HL-60 (cell line): Measurements from ENCODE around the gene MAPRE2.

Experiments
- DNase-seq, 2 experiments: peaks; one replicate each; pipeline ENCODE4 v3.0.0-alpha.2; 2010 to 2020; ENCODE audit warnings: low read depth in 1 of 2, low spot score in 1 of 2
- H3K27ac ChIP-seq: fragments of 250-450 bp; sonication (Bioruptor Pico); replicated peaks from 2 replicates; pipeline ENCODE4 v1.5.1; 2020; ENCODE audit warnings: mild to moderate bottlenecking, moderate library complexity
- H3K27me3 ChIP-seq: fragments of 250-450 bp; sonication (Bioruptor Pico); 2 replicates; pipeline ENCODE4 v1.5.1; 2021; ENCODE audit warnings: mild to moderate bottlenecking, moderate library complexity; ENCODE audit not compliant: insufficient read depth, poor library complexity, severe bottlenecking
- H3K4me3 ChIP-seq: replicated peaks from 2 replicates; pipeline ENCODE4 v1.5.1; 2011; ENCODE audit warnings: mild to moderate bottlenecking, control low read depth, low read length; ENCODE audit not compliant: insufficient read depth
- GABPA ChIP-seq: IDR thresholded peaks from 2 replicates; pipeline ENCODE4 v1.6.1; 2012; ENCODE audit warnings: low read depth
- POLR2AphosphoS5 ChIP-seq: IDR thresholded peaks from 2 replicates; pipeline ENCODE4 v1.6.1; 2012; ENCODE audit warnings: low read depth
- REST ChIP-seq: IDR thresholded peaks from 2 replicates; pipeline ENCODE4 v1.6.1; 2012; ENCODE audit warnings: low read depth; ENCODE audit not compliant: insufficient replicate concordance
- SPI1 ChIP-seq: IDR thresholded peaks from 2 replicates; pipeline ENCODE4 v1.6.1; 2012; ENCODE audit warnings: low read depth, mild to moderate bottlenecking, borderline replicate concordance
- TF ChIP-seq, protein P1 (sequence below): IDR thresholded peaks from one replicate; pipeline ENCODE4 v1.5.1; 2011; ENCODE audit warnings: low read length, control low read depth, inconsistent platforms; ENCODE audit not compliant: insufficient read depth

Gene MAPRE2

GRCh38 chr18:35055726-35056125 lies 14.5 kb downstream of the MAPRE2 start:
- TF ChIP-seq POLR2AphosphoS5, result no peak
- TF ChIP-seq SPI1, result no peak
- TF ChIP-seq, protein P1, sequence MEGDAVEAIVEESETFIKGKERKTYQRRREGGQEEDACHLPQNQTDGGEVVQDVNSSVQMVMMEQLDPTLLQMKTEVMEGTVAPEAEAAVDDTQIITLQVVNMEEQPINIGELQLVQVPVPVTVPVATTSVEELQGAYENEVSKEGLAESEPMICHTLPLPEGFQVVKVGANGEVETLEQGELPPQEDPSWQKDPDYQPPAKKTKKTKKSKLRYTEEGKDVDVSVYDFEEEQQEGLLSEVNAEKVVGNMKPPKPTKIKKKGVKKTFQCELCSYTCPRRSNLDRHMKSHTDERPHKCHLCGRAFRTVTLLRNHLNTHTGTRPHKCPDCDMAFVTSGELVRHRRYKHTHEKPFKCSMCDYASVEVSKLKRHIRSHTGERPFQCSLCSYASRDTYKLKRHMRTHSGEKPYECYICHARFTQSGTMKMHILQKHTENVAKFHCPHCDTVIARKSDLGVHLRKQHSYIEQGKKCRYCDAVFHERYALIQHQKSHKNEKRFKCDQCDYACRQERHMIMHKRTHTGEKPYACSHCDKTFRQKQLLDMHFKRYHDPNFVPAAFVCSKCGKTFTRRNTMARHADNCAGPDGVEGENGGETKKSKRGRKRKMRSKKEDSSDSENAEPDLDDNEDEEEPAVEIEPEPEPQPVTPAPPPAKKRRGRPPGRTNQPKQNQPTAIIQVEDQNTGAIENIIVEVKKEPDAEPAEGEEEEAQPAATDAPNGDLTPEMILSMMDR, result no peak
- TF ChIP-seq GABPA, result no peak
- TF ChIP-seq REST, result no peak
- Histone ChIP-seq H3K27me3 (no peaks in the 10 kb centered on the region), H3K27ac (no peak overlapping the region), H3K4me3 (no peak overlapping the region)
- DNase-seq, result no peak

DNA sequence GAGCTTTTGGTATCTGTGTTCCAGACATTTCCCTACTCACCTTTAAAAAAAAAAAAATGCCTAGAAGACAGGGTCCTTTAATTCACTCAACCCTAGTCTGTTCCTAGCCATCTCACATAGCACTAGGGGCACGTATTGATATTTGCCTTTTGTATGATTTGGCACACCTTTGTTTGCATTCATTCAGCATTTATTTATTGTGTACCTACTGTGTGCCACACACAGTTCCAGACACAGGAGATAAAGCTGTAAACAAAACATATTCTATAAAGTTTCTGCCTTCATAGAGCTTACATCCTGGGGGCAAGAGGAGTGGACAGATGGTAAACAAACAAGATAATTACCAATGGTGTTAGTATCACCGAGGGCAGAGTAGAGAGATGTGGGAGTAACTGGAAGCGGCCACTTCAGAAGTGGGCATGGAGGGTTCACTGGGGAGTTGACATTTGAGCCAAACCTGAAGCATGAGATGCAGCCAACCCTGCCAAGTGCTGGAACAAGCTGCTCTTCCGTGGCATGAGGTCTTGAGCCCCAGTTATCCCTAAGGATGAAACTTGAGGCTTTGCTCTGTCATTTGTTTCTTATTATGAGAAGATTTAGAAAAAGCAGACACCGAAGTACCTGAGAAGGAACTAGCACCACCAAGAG lies 18.2 kb downstream of the MAPRE2 start:
- no peak for DNase-seq

More for the DNA sequence above, 18.2 kb downstream of the MAPRE2 start:
- Histone ChIP-seq H3K4me3 (no peak overlapping the region), H3K27me3 (no peaks in the 10 kb centered on the region), H3K27ac (no peak overlapping the region)
- no peak for TF ChIP-seq GABPA
- TF ChIP-seq POLR2AphosphoS5, result no peak
- TF ChIP-seq REST, result no peak
- TF ChIP-seq, protein P1, result no peak
- TF ChIP-seq SPI1, result no peak
